ENCODE results near the gene C4BPA. TPM values are rescaled to one million over a fixed set of nuclear protein-coding genes. Genes with fewer than 3 reads are reported as not detected.

The C4BPA gene
- polyA plus RNA-seq, result not detected

GRCh38 chr1:207103892-207104373 is at the start of gene C4BPA:
TSS of gene C4BPA (plus strand) at chr1:207104233. CDS start at chr1:207113026, 8,793 bp downstream.
- Mint-ChIP-seq H3K4me3 (no peak within 1 kb of the TSS), H3K4me1 (no peaks in the 10 kb centered on the region), H3K36me3 (no peaks in the 10 kb centered on the region), H3K9me3 (no peaks in the 10 kb centered on the region), H3K27me3 (ENCODE audit: low read depth in 3 of 3) (peaks cover 6 to 7% (median 6%) of the 10 kb centered on the region in 3 donors), H3K27ac (no peak within 1 kb of the TSS)
- DNase-seq, result no peak

DNA sequence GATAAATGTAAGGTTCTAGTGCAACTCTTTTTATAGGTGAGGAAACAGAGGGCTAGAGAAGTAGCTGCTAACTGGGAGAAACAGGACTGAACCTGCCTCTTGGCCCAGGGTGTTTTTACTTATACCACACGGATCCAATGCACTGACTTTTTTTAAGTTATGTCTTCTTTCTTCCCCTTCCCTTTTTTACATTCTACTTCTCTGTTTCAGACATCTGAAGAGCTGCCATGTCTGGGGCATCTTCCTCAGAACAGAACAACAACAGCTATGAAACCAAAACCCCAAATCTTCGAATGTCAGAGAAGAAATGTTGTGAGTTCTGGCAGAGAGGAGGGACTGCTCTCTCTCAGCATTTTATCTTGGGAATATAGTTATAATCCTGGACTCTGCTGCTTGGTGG is 49.5 kb upstream of the C4BPA start:
- Mint-ChIP-seq H3K27me3 (ENCODE audit: low read depth in 3 of 3) (peaks cover 0 to 15% (median 9%) of the 10 kb centered on the region in 3 donors), H3K9me3 (no peaks in the 10 kb centered on the region), H3K4me3 (peak overlapping the region; percentile 48 to 100 (median 99)), H3K4me1 (peaks cover 31 to 46% of the 10 kb centered on the region in 2 donors), H3K27ac (peak overlapping the region in 5 of 6 donors; percentile 34 to 70 (median 60)), H3K36me3 (peaks cover 0 to 4% (median 0%) of the 10 kb centered on the region in 3 donors)
- no peak for DNase-seq

DNA sequence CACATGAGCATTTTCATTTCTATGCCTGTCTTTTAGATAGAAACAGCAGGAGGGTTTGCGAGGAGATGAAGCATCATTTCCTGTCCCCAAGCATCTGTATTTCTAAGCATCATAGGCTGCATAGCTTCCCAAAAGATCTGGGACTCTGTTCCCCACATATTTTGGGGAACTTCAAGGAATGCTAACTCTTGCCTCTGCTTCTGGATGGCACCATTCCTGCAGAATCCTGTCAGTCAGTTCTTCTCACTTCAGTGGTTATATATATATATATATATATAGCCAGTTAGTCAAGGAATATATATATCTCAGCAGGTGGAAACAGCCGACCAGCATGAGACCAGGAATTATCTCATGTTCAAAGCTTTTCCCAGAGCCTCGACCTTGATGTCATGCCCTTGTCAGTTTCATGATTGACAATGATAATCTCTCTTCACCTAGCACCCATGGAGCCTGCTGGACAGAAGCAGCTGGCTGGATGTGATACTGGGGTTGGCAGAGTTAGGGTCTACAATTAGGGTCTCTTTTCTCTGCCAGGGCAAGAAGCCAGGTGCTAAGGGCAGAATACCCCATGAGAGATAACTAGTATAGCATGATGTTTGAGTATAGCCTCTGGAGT is 48.5 kb upstream of the C4BPA start:
- H3K9me3 Mint-ChIP-seq, result no peaks in the 10 kb centered on the region
- no peak for DNase-seq
- H3K4me1 Mint-ChIP-seq, result peaks cover 24 to 38% of the 10 kb centered on the region in 2 donors
- peak overlapping the region in 2 of 6 donors; percentile 1 to 34 for H3K27ac Mint-ChIP-seq
- no peak overlapping the region for H3K4me3 Mint-ChIP-seq
- H3K27me3 Mint-ChIP-seq (ENCODE audit: low read depth in 3 of 3), result peaks cover 0 to 10% (median 5%) of the 10 kb centered on the region in 3 donors
- peaks cover 0 to 4% (median 0%) of the 10 kb centered on the region in 3 donors for H3K36me3 Mint-ChIP-seq

DNA sequence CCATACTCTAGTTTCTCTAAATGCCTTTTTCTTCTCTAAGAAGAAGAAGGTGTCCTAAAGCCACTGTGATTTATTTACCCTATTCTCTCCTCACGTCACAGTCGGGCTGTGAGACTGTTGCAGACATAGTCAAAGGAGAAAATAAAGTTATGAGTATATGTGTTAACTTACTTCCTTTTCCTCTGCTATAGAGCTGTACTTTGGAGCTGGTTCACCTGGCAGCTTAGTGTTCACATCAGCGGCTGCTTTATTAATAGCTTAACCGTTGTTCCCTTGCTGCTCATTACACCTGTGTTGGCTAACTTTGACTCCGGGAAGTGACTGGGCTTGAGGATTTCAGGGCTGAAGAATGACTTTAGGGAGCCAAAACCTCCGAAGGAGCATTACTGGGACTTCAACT is 47.4 kb upstream of the C4BPA start:
- Mint-ChIP-seq H3K27ac (no peak overlapping the region), H3K4me3 (no peak overlapping the region), H3K9me3 (no peaks in the 10 kb centered on the region), H3K27me3 (ENCODE audit: low read depth in 3 of 3) (peaks cover 0 to 10% (median 5%) of the 10 kb centered on the region in 3 donors), H3K4me1 (peaks cover 17 to 29% of the 10 kb centered on the region in 2 donors), H3K36me3 (peaks cover 0 to 7% (median 0%) of the 10 kb centered on the region in 3 donors)
- no peak for DNase-seq

DNA sequence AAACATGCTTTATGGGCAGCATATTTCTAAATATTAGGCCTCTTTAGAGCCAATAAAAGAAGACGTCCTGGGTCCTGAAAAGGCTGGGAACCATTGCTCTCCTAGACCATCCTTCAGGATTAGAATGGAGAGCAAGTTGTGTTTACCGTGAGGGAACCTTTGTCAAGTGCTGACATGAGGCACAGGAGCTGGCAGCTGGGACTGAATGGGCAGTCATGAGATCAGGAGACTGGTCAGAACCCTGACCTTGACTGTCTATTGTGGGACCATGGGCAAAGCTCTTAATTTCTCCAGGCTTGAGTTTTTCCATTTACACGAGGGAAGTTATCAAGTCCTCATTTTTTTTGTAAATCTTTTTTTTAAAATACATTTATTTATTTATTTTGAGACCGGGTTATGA is 45.8 kb upstream of the C4BPA start:
- Mint-ChIP-seq H3K4me3 (no peak overlapping the region), H3K9me3 (no peaks in the 10 kb centered on the region), H3K36me3 (peaks cover 0 to 11% (median 0%) of the 10 kb centered on the region in 3 donors), H3K27ac (no peak overlapping the region), H3K4me1 (peaks cover 11 to 23% of the 10 kb centered on the region in 2 donors), H3K27me3 (ENCODE audit: low read depth in 3 of 3) (peaks cover 0 to 8% (median 0%) of the 10 kb centered on the region in 3 donors)
- no peak for DNase-seq

- H3K9me3 Mint-ChIP-seq, result no peaks in the 10 kb centered on the region
- H3K27me3 Mint-ChIP-seq (ENCODE audit: low read depth in 3 of 3), result peaks cover 0 to 8% (median 0%) of the 10 kb centered on the region in 3 donors
- DNase-seq, result no peak
- peak overlapping the region in 1 of 6 donors; percentile 18 for H3K27ac Mint-ChIP-seq
- peaks cover 12 to 25% of the 10 kb centered on the region in 2 donors for H3K4me1 Mint-ChIP-seq
- peaks cover 0 to 18% (median 4%) of the 10 kb centered on the region in 3 donors for H3K36me3 Mint-ChIP-seq
- H3K4me3 Mint-ChIP-seq, result no peak overlapping the region
Observed at GRCh38 chr1:207058878-207059867, 44.9 kb upstream of the C4BPA start.

- no peak for DNase-seq
- Mint-ChIP-seq H3K27me3 (ENCODE audit: low read depth in 3 of 3) (peaks cover 0 to 8% (median 0%) of the 10 kb centered on the region in 3 donors), H3K27ac (no peak overlapping the region), H3K36me3 (peaks cover 0 to 18% (median 5%) of the 10 kb centered on the region in 3 donors), H3K4me3 (no peak overlapping the region), H3K9me3 (no peaks in the 10 kb centered on the region), H3K4me1 (peaks cover 12 to 18% of the 10 kb centered on the region in 2 donors)
Observed at GRCh38 chr1:207059881-207060280, 44.2 kb upstream of the C4BPA start.

DNA sequence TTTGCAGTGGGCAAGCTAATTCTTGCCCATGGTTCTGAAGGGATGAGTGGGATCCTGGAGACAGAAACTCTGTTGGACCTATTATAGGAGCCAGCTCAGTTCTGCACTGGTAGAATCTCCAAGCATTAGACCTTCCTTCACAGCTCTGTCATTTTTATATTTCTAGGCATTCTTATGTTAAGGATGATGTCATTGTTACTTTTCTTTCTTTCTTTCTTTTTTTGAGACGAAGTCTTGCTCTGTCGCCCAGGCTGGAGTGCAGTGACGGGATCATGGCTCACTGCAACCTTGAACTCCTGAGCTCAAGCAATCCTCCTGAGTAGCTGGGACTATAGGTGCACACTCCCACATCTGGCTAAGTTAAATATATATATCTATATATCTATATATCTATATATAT is 43.4 kb upstream of the C4BPA start:
- H3K9me3 Mint-ChIP-seq, result no peaks in the 10 kb centered on the region
- peaks cover 12 to 18% of the 10 kb centered on the region in 2 donors for H3K4me1 Mint-ChIP-seq
- peaks cover 0 to 18% (median 5%) of the 10 kb centered on the region in 3 donors for H3K36me3 Mint-ChIP-seq
- no peak overlapping the region for H3K4me3 Mint-ChIP-seq
- H3K27me3 Mint-ChIP-seq (ENCODE audit: low read depth in 3 of 3), result peaks cover 0 to 8% (median 0%) of the 10 kb centered on the region in 3 donors
- H3K27ac Mint-ChIP-seq, result no peak overlapping the region
- no peak for DNase-seq

DNA sequence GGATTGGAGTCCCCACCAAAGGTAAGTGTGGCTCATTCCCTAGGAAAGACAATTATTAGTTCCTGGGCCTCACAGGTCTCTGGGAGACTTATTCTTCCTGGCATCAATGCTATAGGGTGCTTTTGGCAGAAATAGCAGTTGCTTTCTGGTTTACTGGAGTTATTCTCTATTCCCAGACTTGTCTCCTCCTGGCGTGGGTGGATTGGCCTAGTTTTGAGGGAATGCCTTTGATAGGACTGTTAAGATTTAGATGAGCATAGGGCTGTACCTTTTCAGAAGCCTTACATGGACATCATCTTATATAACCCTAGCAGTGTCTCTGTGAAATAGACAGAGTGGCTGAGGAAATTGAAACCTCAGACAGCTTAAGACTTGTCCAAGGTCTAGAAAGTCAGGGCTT is 42.0 kb upstream of the C4BPA start:
- Mint-ChIP-seq H3K36me3 (peaks cover 0 to 14% (median 6%) of the 10 kb centered on the region in 3 donors), H3K9me3 (no peaks in the 10 kb centered on the region), H3K27ac (peak overlapping the region in 1 of 6 donors; percentile 20), H3K4me3 (no peak overlapping the region), H3K27me3 (ENCODE audit: low read depth in 3 of 3) (peaks cover 0 to 5% (median 0%) of the 10 kb centered on the region in 3 donors), H3K4me1 (peaks cover 12 to 18% of the 10 kb centered on the region in 2 donors)
- no peak for DNase-seq

- DNase-seq, result no peak
- H3K36me3 Mint-ChIP-seq, result peaks cover 4 to 16% (median 11%) of the 10 kb centered on the region in 3 donors
- H3K27me3 Mint-ChIP-seq (ENCODE audit: low read depth in 3 of 3), result peaks cover 0 to 5% (median 0%) of the 10 kb centered on the region in 3 donors
- no peaks in the 10 kb centered on the region for H3K9me3 Mint-ChIP-seq
- peak overlapping the region in 4 of 5 donors; percentile 4 to 37 (median 27) for H3K4me3 Mint-ChIP-seq
- peaks cover 12 to 18% of the 10 kb centered on the region in 2 donors for H3K4me1 Mint-ChIP-seq
- peak overlapping the region; percentile 10 to 72 (median 44) for H3K27ac Mint-ChIP-seq
Observed at GRCh38 chr1:207063014-207063413, 41.0 kb upstream of the C4BPA start.

GRCh38 chr1:207064561-207064960 is 39.5 kb upstream of the C4BPA start:
- DNase-seq, result no peak
- Mint-ChIP-seq H3K36me3 (peaks cover 4 to 25% (median 17%) of the 10 kb centered on the region in 3 donors), H3K27ac (no peak overlapping the region), H3K9me3 (no peaks in the 10 kb centered on the region), H3K4me3 (no peak overlapping the region), H3K4me1 (peaks cover 13 to 26% of the 10 kb centered on the region in 2 donors), H3K27me3 (ENCODE audit: low read depth in 3 of 3) (peaks cover 0 to 3% (median 0%) of the 10 kb centered on the region in 3 donors)

GRCh38 chr1:207067185-207067584 is 36.8 kb upstream of the C4BPA start:
- H3K9me3 Mint-ChIP-seq, result peaks cover 0 to 3% (median 0%) of the 10 kb centered on the region in 6 donors
- H3K4me1 Mint-ChIP-seq, result peaks cover 29 to 49% of the 10 kb centered on the region in 2 donors
- no peak overlapping the region for H3K4me3 Mint-ChIP-seq
- H3K36me3 Mint-ChIP-seq, result peaks cover 4 to 27% (median 22%) of the 10 kb centered on the region in 3 donors
- H3K27ac Mint-ChIP-seq, result no peak overlapping the region
- no peak for DNase-seq
- H3K27me3 Mint-ChIP-seq (ENCODE audit: low read depth in 3 of 3), result peaks cover 0 to 3% (median 3%) of the 10 kb centered on the region in 3 donors

DNA sequence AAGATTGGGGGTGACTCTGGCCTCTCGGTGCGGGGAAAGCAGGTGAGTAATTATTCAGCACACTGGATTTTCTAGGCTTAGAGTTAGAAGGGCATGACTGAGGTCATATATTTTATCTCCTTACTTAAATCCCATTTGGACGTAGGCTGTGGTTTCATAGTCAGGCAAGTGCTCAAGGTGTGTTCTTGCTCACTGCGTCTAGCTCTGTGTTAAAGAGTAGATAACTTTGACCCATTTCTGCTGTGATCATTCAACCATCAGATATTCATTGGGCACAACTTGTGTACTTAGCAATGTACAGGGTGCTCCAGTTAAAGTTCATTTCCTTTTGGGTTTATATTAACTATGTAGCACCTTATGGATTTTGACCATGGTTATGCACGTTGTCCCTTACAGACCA is 36.4 kb upstream of the C4BPA start:
- no peak overlapping the region for H3K4me3 Mint-ChIP-seq
- H3K27ac Mint-ChIP-seq, result no peak overlapping the region
- peaks cover 4 to 24% (median 22%) of the 10 kb centered on the region in 3 donors for H3K36me3 Mint-ChIP-seq
- DNase-seq, result no peak
- peaks cover 0 to 3% (median 0%) of the 10 kb centered on the region in 6 donors for H3K9me3 Mint-ChIP-seq
- H3K27me3 Mint-ChIP-seq (ENCODE audit: low read depth in 3 of 3), result peaks cover 0 to 3% (median 3%) of the 10 kb centered on the region in 3 donors
- H3K4me1 Mint-ChIP-seq, result peaks cover 25 to 50% of the 10 kb centered on the region in 2 donors
